SK-N-SH (cell line): ENCODE data around the gene MEG3. TPM values are rescaled to one million over a fixed set of nuclear protein-coding genes. Genes with fewer than 3 reads are reported as not detected.

Source experiments
- CTCF ChIA-PET: fragments of 300-600, 350-600 bp; formaldehyde crosslinking; extraction: SDS; loops from one replicate; lab custom pipeline; 2021; lab: Yijun Ruan, JAX
- POLR2A ChIA-PET: fragments of 350-600 bp; sonication (Branson Sonifier 250); formaldehyde crosslinking; extraction: SDS; loops from one replicate; lab custom pipeline; 2020; ENCODE audit warnings: antibody characterized with exemption, inconsistent platforms; lab: Yijun Ruan, JAX
- DNase-seq: peaks from one replicate; pipeline ENCODE4 v3.0.0; 2012
- H2AFZ ChIP-seq: fragments of 200-600 bp; sonication (generic); 2 replicates; pipeline ENCODE4 v1.8.1; 2016; ENCODE audit warnings: antibody characterized with exemption, mild to moderate bottlenecking, low read depth
- H3F3A ChIP-seq: fragments of 200-600 bp; sonication (generic); replicated peaks from 2 replicates; pipeline ENCODE3; 2016; ENCODE audit warnings: antibody characterized with exemption, mild to moderate bottlenecking; ENCODE audit not compliant: insufficient read depth
- H3K27ac ChIP-seq, 2 experiments: fragments of 200-500 bp in 1 of 2; fragments of 200-600 bp in 1 of 2; sonication (Bioruptor generic) in 1 of 2; sonication (generic), shearing (Covaris generic) in 1 of 2; 2 replicates each; pipeline versions ENCODE4 v1.5.1 to v1.6.1; 2014 to 2016; ENCODE audit warnings: low read depth in 2 of 2, inconsistent platforms in 1 of 2, low read length in 1 of 2, mild to moderate bottlenecking in 1 of 2, mixed read lengths in 1 of 2
- H3K27me3 ChIP-seq: fragments of 200-600 bp; sonication (generic), shearing (Covaris generic); 2 replicates; pipeline ENCODE4 v1.6.1; 2016; ENCODE audit warnings: mixed run types; ENCODE audit not compliant: insufficient read depth
- H3K36me3 ChIP-seq, 2 experiments: fragments of 200-500 bp in 1 of 2; fragments of 200-600 bp in 1 of 2; sonication (Bioruptor generic) in 1 of 2; sonication (generic) in 1 of 2; replicated peaks in 1 of 2; 2 replicates each; pipeline versions ENCODE3 to v1.5.1; 2014 to 2016; ENCODE audit warnings: low read length in 1 of 2, mild to moderate bottlenecking in 1 of 2; ENCODE audit not compliant: insufficient read depth in 2 of 2, control insufficient read depth in 1 of 2
- H3K4me1 ChIP-seq, 2 experiments: fragments of 200-500 bp in 1 of 2; fragments of 200-600 bp in 1 of 2; sonication (Bioruptor generic) in 1 of 2; sonication (generic), shearing (Covaris generic) in 1 of 2; 2 replicates each; pipeline versions ENCODE4 v1.5.1 to v1.6.1; 2014 to 2016; ENCODE audit warnings: low read depth in 1 of 2, low read length in 1 of 2, mixed run types in 1 of 2; ENCODE audit not compliant: insufficient read depth in 2 of 2, control insufficient read depth in 1 of 2
- H3K4me2 ChIP-seq: fragments of 200-600 bp; sonication (generic), shearing (Covaris generic); 2 replicates; pipeline ENCODE4 v1.6.1; 2017; ENCODE audit warnings: mixed run types
- H3K4me3 ChIP-seq, 2 experiments: fragments of 200-500 bp in 1 of 2; fragments of 200-600 bp in 1 of 2; sonication (Bioruptor generic) in 1 of 2; sonication (generic), shearing (Covaris generic) in 1 of 2; 2 replicates each; pipeline versions ENCODE4 v1.5.1 to v1.8.1; 2014 to 2016; ENCODE audit warnings: low read depth in 2 of 2, inconsistent platforms in 1 of 2, low read length in 1 of 2, mild to moderate bottlenecking in 1 of 2, mixed read lengths in 1 of 2, moderate library complexity in 1 of 2
- H3K79me2 ChIP-seq: fragments of 200-600 bp; sonication (generic); 2 replicates; pipeline ENCODE4 v1.8.1; 2017; ENCODE audit warnings: mild to moderate bottlenecking; ENCODE audit not compliant: insufficient read depth
- H3K9ac ChIP-seq: fragments of 200-600 bp; sonication (generic); 2 replicates; pipeline ENCODE4 v1.6.1; 2017; ENCODE audit warnings: mixed run types
- H3K9me2 ChIP-seq: fragments of 200-600 bp; sonication (generic); 2 replicates; pipeline ENCODE4 v1.6.1; 2017; ENCODE audit warnings: mixed run types
- H3K9me3 ChIP-seq: fragments of 200-600 bp; sonication (generic); 2 replicates; pipeline ENCODE4 v1.6.1; 2017; ENCODE audit warnings: mixed run types, mild to moderate bottlenecking, moderate library complexity
- H4K20me1 ChIP-seq: fragments of 200-600 bp; sonication (generic); 2 replicates; pipeline ENCODE4 v1.6.1; 2017; ENCODE audit warnings: mild to moderate bottlenecking, mixed run types; ENCODE audit not compliant: insufficient read depth
- CHD2 ChIP-seq: fragments of 150-350 bp; IDR thresholded peaks from 2 replicates; pipeline ENCODE4 v1.6.1; 2018; ENCODE audit warnings: low read length; ENCODE audit not compliant: partially characterized antibody
- EZH2phosphoT487 ChIP-seq: fragments of 200-600 bp; sonication (generic); IDR thresholded peaks from 2 replicates; pipeline ENCODE4 v1.6.1; 2017; ENCODE audit warnings: low read depth, mixed run types, mild to moderate bottlenecking, antibody characterized with exemption, moderate library complexity, borderline replicate concordance
- FOXJ3 ChIP-seq: sonication (generic); formaldehyde crosslinking; IDR thresholded peaks from 2 replicates; pipeline ENCODE4 v1.5.1; 2020; ENCODE audit warnings: mild to moderate bottlenecking, missing genetic modification reagents
- GABPA ChIP-seq: IDR thresholded peaks from 2 replicates; pipeline ENCODE4 v1.4.0; 2012; ENCODE audit warnings: low read depth, mild to moderate bottlenecking
- GATA2 ChIP-seq: sonication (generic); formaldehyde crosslinking; IDR thresholded peaks from 2 replicates; pipeline ENCODE4 v1.5.0; 2020; ENCODE audit warnings: mild to moderate bottlenecking, missing genetic modification reagents
- JUND ChIP-seq: IDR thresholded peaks from 2 replicates; pipeline ENCODE4 v1.4.0; 2012
- MEF2A ChIP-seq: IDR thresholded peaks from 2 replicates; pipeline ENCODE4 v1.4.0; 2012; ENCODE audit warnings: low read depth, borderline replicate concordance
- MXI1 ChIP-seq: IDR thresholded peaks from 2 replicates; pipeline ENCODE4 v1.6.1; 2012; ENCODE audit warnings: mild to moderate bottlenecking, low read depth, low read length, improper control_type of control experiment
- NFIC ChIP-seq: IDR thresholded peaks from 2 replicates; pipeline ENCODE4 v1.4.0; 2012; ENCODE audit warnings: borderline replicate concordance
- NRF1 ChIP-seq: IDR thresholded peaks from 2 replicates; pipeline ENCODE4 v1.6.1; 2012; ENCODE audit warnings: low read depth, mild to moderate bottlenecking, low read length
- POLR2AphosphoS5 ChIP-seq: IDR thresholded peaks from 2 replicates; pipeline ENCODE4 v1.6.1; 2012; ENCODE audit warnings: low read depth, low read length
- RAD21 ChIP-seq: IDR thresholded peaks from 2 replicates; pipeline ENCODE4 v1.6.1; 2012; ENCODE audit warnings: mild to moderate bottlenecking, low read length
- RCOR1 ChIP-seq: fragments of 150-350 bp; IDR thresholded peaks from 2 replicates; pipeline ENCODE4 v1.6.1; 2017; ENCODE audit warnings: antibody characterized with exemption, low read length
- RXRA ChIP-seq: IDR thresholded peaks from 2 replicates; pipeline ENCODE4 v1.4.0; 2012; ENCODE audit warnings: low read depth, mild to moderate bottlenecking, borderline replicate concordance
- SIN3A ChIP-seq: IDR thresholded peaks from 2 replicates; pipeline ENCODE4 v1.6.1; 2012; ENCODE audit warnings: low read depth, mild to moderate bottlenecking, low read length, moderate library complexity, borderline replicate concordance
- SMC3 ChIP-seq: IDR thresholded peaks from 2 replicates; pipeline ENCODE4 v1.6.1; 2012; ENCODE audit warnings: low read depth, low read length, improper control_type of control experiment
- TAF1 ChIP-seq: IDR thresholded peaks from 2 replicates; pipeline ENCODE4 v1.6.1; 2012; ENCODE audit warnings: low read depth, mild to moderate bottlenecking, low read length, moderate library complexity, borderline replicate concordance
- TCF12 ChIP-seq: IDR thresholded peaks from 2 replicates; pipeline ENCODE4 v1.4.0; 2012
- TEAD4 ChIP-seq: IDR thresholded peaks from 2 replicates; pipeline ENCODE4 v1.4.0; 2012; ENCODE audit warnings: mild to moderate bottlenecking, borderline replicate concordance; ENCODE audit not compliant: insufficient read depth
- YY1 ChIP-seq: IDR thresholded peaks from 2 replicates; pipeline ENCODE4 v1.4.0; 2012; ENCODE audit warnings: low read depth, mild to moderate bottlenecking
- WGBS: methylation state at CpG from one replicate; pipeline ENCODE4 v1.1.6; 2017; ENCODE audit warnings: low lambda C conversion rate; 5-methylcytosine and 5-hydroxymethylcytosine counted together
- polyA plus RNA-seq, 3 experiments: library from polyadenylated mRNA; depleted of rRNA; stranded (reverse); fragments of >200 nt; gene quantifications; 2 replicates each; pipeline ENCODE4 v1.2.3, GENCODE V29; 2012
- TF ChIP-seq, protein P1 (sequence below): fragments of 200-600 bp; sonication (generic); IDR thresholded peaks from 2 replicates; pipeline ENCODE4 v1.6.1; 2017; ENCODE audit warnings: antibody characterized with exemption, mild to moderate bottlenecking, moderate library complexity
- TF ChIP-seq, protein P2 (sequence below): IDR thresholded peaks from 2 replicates; pipeline ENCODE4 v1.4.0; 2012; ENCODE audit warnings: low read depth
- TF ChIP-seq, protein P3 (sequence below): IDR thresholded peaks from 2 replicates; pipeline ENCODE4; 2012
- TF ChIP-seq, protein P4 (sequence below): fragments of 150-350 bp; IDR thresholded peaks from 2 replicates; pipeline ENCODE4 v1.6.1; 2016; ENCODE audit warnings: mild to moderate bottlenecking, low read depth, low read length
- TF ChIP-seq, protein P5 (sequence below): IDR thresholded peaks from 2 replicates; pipeline ENCODE4 v1.6.1; 2012; ENCODE audit warnings: mild to moderate bottlenecking, low read depth, low read length, moderate library complexity

MEG3 gene
- polyA plus RNA-seq, 1 of the 3 experiments (the other 2 are of a cell fraction): not detected

DNA sequence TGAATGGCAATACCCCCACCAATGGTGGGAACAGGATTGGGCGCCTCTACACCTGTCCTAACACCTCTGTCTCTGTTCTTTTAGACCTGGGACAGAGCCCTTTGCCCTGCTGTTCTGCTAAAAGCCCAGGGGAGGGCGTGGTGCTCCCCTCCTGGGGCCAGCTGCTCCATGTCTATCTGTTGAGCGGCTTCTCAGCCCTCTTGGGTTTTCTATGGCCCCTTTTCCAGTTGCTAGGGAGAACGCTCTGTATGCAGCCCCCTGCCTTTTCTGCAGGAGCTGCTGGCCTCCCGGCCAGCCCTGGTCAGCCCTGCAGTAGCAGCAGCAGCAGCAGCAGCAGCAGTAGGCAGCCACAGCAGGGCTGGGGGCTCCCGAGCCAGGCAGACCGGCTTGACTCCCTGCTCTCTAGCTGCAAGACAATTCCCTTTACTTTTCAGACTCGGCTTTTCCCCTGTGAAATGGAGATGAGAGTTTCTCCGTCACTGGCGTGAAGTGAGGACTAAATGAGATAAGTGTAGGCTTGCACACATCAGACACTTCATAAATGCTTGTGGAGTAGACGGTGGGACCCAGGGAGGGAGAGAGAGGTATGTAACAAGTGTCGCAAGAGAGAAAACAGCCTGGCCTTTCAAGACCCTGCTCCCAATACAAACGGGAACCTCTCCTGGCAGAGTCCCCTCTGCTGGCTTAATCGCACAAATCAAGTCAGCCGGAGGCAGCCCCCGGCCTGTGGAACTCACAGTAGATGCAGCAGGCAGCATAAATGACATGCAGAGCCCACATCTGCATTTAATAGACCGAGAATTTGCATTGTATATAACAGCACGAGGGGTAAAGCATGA lies 76.6 kb downstream of the MEG3 start:
- peak overlapping the region in 1 of 2 experiments; percentile 99; a peak in 2 of 4 replicates for H3K27ac ChIP-seq
- ChIA-PET POLR2A (interaction anchor here (0.7 to 5.6 kb wide), 30 partner anchors 11 to 725 kb away, joined by 3 to 77 read pairs (median 6); partner anchors contain the start of genes DIO3 and DLK1), CTCF (interaction anchor here (0.6 to 8.9 kb wide), 32 partner anchors 13 to 762 kb away, joined by 3 to 147 read pairs (median 8); partner anchors contain the start of genes DEGS2 and DIO3)
- H3K9me2 ChIP-seq: no peaks in the 10 kb centered on the region
- 45% methylated on average over 18 of the region's 18 CpGs for WGBS
- H3K9ac ChIP-seq: no peak overlapping the region
- no peaks in the 10 kb centered on the region for H3K79me2 ChIP-seq
- H3K36me3 ChIP-seq: no peaks in the 10 kb centered on the region
- peaks cover 6% of the 10 kb centered on the region; the same call in 1 of the 2 replicates for H3K27me3 ChIP-seq
- peaks cover 0 to 79% of the 10 kb centered on the region in 2 experiments; a peak in 3 of 4 replicates for H3K4me1 ChIP-seq
- no peaks in the 10 kb centered on the region for H3K9me3 ChIP-seq
- no peaks in the 10 kb centered on the region for H4K20me1 ChIP-seq
- peak overlapping the region in 1 of 2 experiments; percentile 48; a peak in 1 of 4 replicates for H3K4me3 ChIP-seq
- peak; percentile 84 for DNase-seq
- no peak overlapping the region for H3K4me2 ChIP-seq
- no peak overlapping the region for H2AFZ ChIP-seq
- no peaks in the 10 kb centered on the region for H3F3A ChIP-seq
- TF ChIP-seq, protein P1, sequence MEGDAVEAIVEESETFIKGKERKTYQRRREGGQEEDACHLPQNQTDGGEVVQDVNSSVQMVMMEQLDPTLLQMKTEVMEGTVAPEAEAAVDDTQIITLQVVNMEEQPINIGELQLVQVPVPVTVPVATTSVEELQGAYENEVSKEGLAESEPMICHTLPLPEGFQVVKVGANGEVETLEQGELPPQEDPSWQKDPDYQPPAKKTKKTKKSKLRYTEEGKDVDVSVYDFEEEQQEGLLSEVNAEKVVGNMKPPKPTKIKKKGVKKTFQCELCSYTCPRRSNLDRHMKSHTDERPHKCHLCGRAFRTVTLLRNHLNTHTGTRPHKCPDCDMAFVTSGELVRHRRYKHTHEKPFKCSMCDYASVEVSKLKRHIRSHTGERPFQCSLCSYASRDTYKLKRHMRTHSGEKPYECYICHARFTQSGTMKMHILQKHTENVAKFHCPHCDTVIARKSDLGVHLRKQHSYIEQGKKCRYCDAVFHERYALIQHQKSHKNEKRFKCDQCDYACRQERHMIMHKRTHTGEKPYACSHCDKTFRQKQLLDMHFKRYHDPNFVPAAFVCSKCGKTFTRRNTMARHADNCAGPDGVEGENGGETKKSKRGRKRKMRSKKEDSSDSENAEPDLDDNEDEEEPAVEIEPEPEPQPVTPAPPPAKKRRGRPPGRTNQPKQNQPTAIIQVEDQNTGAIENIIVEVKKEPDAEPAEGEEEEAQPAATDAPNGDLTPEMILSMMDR: peak; percentile 38
- TF ChIP-seq, protein P2, sequence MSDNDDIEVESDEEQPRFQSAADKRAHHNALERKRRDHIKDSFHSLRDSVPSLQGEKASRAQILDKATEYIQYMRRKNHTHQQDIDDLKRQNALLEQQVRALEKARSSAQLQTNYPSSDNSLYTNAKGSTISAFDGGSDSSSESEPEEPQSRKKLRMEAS: no peak
- peak; percentile 49 for TF ChIP-seq RAD21
- no peak for TF ChIP-seq NRF1
- TF ChIP-seq SMC3: peak; percentile 31; the same call in 1 of the 2 replicates
- TF ChIP-seq MEF2A: no peak
- no peak for TF ChIP-seq TCF12
- no peak for TF ChIP-seq GABPA
- peak; percentile 80 for TF ChIP-seq MXI1
- TF ChIP-seq, protein P3, sequence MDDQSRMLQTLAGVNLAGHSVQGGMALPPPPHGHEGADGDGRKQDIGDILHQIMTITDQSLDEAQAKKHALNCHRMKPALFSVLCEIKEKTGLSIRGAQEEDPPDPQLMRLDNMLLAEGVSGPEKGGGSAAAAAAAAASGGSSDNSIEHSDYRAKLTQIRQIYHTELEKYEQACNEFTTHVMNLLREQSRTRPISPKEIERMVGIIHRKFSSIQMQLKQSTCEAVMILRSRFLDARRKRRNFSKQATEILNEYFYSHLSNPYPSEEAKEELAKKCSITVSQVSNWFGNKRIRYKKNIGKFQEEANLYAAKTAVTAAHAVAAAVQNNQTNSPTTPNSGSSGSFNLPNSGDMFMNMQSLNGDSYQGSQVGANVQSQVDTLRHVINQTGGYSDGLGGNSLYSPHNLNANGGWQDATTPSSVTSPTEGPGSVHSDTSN: no peak
- no peak for TF ChIP-seq EZH2phosphoT487
- TF ChIP-seq SIN3A: no peak
- peak; percentile 57 for TF ChIP-seq CHD2
- no peak for TF ChIP-seq YY1
- TF ChIP-seq TEAD4: no peak
- TF ChIP-seq, protein P4, sequence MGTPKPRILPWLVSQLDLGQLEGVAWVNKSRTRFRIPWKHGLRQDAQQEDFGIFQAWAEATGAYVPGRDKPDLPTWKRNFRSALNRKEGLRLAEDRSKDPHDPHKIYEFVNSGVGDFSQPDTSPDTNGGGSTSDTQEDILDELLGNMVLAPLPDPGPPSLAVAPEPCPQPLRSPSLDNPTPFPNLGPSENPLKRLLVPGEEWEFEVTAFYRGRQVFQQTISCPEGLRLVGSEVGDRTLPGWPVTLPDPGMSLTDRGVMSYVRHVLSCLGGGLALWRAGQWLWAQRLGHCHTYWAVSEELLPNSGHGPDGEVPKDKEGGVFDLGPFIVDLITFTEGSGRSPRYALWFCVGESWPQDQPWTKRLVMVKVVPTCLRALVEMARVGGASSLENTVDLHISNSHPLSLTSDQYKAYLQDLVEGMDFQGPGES: no peak
- TF ChIP-seq GATA2 (CRISPR knock-in tag): peak; percentile 50
- TF ChIP-seq TAF1: no peak
- TF ChIP-seq RXRA: no peak
- TF ChIP-seq, protein P5, sequence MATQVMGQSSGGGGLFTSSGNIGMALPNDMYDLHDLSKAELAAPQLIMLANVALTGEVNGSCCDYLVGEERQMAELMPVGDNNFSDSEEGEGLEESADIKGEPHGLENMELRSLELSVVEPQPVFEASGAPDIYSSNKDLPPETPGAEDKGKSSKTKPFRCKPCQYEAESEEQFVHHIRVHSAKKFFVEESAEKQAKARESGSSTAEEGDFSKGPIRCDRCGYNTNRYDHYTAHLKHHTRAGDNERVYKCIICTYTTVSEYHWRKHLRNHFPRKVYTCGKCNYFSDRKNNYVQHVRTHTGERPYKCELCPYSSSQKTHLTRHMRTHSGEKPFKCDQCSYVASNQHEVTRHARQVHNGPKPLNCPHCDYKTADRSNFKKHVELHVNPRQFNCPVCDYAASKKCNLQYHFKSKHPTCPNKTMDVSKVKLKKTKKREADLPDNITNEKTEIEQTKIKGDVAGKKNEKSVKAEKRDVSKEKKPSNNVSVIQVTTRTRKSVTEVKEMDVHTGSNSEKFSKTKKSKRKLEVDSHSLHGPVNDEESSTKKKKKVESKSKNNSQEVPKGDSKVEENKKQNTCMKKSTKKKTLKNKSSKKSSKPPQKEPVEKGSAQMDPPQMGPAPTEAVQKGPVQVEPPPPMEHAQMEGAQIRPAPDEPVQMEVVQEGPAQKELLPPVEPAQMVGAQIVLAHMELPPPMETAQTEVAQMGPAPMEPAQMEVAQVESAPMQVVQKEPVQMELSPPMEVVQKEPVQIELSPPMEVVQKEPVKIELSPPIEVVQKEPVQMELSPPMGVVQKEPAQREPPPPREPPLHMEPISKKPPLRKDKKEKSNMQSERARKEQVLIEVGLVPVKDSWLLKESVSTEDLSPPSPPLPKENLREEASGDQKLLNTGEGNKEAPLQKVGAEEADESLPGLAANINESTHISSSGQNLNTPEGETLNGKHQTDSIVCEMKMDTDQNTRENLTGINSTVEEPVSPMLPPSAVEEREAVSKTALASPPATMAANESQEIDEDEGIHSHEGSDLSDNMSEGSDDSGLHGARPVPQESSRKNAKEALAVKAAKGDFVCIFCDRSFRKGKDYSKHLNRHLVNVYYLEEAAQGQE: no peak
- no peak for TF ChIP-seq NFIC
- no peak for TF ChIP-seq POLR2AphosphoS5
- TF ChIP-seq FOXJ3: no peak
- TF ChIP-seq JUND: no peak
- TF ChIP-seq RCOR1: peak; percentile 64; the same call in 1 of the 2 replicates
